Fibroblast of the aortic adventitia (primary cell): ENCODE data around the gene HOXB8. TPM values are rescaled to one million over a fixed set of nuclear protein-coding genes. Genes with fewer than 3 reads are reported as not detected.

Experiments used
- DNase-seq: peaks from one replicate; pipeline ENCODE4 v3.0.0-alpha.2; 2010; ENCODE audit warnings: low read depth
- H3K4me3 ChIP-seq: 2 replicates; pipeline ENCODE4 v1.5.1; 2011; ENCODE audit warnings: low read depth, mild to moderate bottlenecking, control low read depth, low read length, moderate library complexity
- CTCF ChIP-seq: IDR thresholded peaks from 2 replicates; pipeline ENCODE4 v1.5.1; 2011; ENCODE audit warnings: mild to moderate bottlenecking, low read length, control low read depth, inconsistent platforms; ENCODE audit not compliant: insufficient read depth
- total RNA-seq: library from RNA; depleted of rRNA; stranded (reverse); fragments of >200 nt; gene quantifications from 2 replicates; pipeline ENCODE4 v1.2.3, GENCODE V29; 2012; ENCODE audit warnings: low replicate concordance

The HOXB8 gene
- total RNA-seq, 1 donor: 0.09 TPM

- H3K4me3 ChIP-seq: no peak overlapping the region
Observed at GRCh38 chr17:48567209-48567608, 47.9 kb downstream of the HOXB8 start.

DNA sequence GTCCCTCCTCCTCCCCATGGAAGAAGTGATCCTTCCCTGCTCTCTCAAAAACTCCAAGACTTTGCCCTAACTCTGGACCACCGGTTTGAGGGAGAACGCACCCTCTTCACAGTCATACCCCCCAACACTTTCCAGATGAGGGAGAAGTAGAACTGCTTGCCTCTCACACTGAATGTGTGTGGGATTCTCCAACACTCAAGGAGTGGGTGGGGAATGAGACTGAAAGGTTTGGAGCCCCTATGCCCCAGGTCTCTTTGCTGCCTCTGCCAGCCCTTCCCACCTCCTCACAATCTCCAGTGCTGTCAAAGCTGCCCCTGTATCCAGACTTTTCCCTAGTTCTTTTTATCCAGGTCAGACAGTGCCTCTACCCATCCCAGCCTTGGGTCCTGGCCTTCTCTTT lies 48.4 kb downstream of the HOXB8 start:
- DNase-seq: no peak
- no peak overlapping the region for H3K4me3 ChIP-seq
- no peak for TF ChIP-seq CTCF

More at GRCh38 chr17:48567209-48567608, 47.9 kb downstream of the HOXB8 start:
- DNase-seq: no peak
- no peak for TF ChIP-seq CTCF

DNA sequence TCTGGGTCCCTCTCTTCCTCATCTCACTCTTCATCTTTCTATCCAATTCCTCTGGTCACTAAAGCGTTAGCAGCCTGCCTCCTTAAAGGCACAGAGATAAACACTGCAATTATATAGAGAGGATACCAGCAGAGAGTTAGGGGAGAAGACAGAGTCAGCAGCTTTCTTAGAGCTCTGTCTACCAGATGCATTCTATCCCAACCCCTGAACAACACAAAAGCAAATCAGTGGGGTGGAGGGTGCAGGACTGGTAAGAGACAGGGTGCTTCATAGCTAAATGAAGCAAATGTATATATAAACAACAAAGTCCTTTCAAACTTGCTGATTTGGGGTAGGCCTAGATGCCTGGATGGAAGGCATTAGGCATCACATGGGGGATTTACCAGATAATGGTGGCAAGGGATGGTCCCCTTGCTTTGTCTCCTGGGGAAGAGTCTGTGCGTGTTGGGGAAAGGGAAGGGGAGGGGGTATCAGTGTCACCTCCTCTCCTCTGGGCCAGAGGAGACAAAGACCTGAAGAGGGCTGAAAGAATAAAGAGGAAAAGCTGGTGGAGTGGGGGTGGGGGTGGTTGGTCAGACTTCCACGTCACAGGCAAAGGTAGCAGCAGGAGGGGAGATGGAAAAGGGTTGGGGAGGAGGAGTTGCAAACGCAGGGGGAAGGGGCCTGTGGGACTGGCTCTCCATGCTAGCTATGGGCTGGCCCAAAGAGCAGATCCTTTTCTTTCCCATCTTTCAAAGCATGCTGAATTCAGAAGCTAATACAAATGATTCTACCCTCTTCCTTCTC lies 49.0 kb downstream of the HOXB8 start:
- TF ChIP-seq CTCF: no peak
- no peak for DNase-seq
- H3K4me3 ChIP-seq: no peak overlapping the region

DNA sequence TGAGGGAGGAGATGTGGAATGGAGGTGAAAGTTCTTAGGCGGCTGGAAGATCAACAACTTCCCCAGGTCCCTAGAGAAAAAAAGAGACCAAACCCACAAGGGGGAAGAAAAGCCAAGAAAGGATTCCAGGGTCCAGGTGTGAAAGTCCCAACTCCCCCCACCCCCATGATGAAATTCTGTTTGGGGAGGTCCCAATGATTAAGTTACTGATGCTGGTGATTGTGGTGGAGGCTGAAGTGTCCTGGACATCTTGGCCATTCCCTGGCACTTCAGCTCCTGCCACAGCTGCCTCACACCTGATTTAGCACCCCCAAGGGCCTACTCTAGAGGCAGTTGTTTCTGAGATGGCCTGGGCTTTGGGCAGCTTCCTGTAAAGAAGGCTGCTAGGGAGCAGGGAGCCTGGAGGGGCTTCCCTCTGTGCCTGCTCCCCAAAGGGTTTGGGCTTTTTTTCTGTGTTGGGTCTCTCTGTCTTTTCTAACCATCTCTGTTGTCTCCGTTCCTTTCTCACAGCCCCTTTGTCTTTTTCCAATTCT lies 50.0 kb downstream of the HOXB8 start:
- no peak for DNase-seq
- TF ChIP-seq CTCF: no peak
- H3K4me3 ChIP-seq: peak overlapping the region; percentile 67

- H3K4me3 ChIP-seq: peak overlapping the region; percentile 67
- TF ChIP-seq CTCF: no peak
- DNase-seq: peak; percentile 36
Observed at GRCh38 chr17:48564188-48565021, 50.7 kb downstream of the HOXB8 start.

DNA sequence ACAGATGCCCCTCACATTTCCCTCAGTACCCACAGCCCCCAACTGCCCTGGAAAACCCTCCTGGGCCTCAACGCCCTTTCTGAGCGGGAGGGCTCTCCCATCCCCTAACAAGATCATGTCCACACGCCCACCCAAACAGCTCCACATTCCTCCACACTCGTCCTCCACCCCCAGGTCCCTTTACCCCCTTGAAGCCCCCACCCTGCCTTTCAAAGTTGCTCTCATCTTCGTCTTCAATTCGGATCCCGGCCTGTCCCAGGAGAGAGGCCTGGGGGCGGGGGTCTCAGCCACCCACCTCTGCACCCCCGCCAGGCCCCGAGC lies 51.3 kb downstream of the HOXB8 start:
- H3K4me3 ChIP-seq: peak overlapping the region; percentile 67
- DNase-seq: no peak
- TF ChIP-seq CTCF: no peak
